IPS-NIHi11 (cell line): ENCODE data around the gene GAREM2.

Experiments used
- DNase-seq: peaks from one replicate; pipeline ENCODE4 v3.0.0; 2012; ENCODE audit warnings: mixed read lengths, low spot score

The GAREM2 gene

DNA sequence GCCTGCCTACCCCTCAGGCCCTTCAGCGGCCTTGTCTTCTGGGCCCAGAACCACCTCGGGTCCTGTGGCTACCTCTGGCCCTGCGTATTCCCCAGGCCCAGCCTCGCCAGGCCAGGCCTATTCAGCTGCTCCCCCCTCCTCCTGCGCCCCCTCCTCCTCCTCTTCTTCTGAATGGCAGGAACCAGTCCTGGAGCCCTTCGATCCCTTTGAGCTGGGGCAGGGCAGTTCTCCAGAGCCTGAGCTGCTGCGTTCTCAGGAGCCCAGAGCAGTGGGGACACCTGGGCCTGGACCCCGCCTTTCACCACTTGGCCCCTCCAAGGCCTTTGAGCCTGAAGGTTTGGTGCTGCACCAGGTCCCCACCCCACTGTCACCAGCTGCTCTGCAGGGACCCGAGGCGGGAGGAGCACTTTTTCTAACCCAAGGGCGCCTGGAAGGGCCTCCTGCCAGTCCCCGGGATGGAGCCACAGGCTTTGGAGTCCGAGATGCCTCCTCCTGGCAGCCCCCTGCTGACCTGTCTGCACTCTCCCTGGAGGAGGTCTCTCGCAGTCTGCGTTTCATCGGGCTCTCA, 14.7 kb downstream of the GAREM2 start:
- DNase-seq: no peak

DNA sequence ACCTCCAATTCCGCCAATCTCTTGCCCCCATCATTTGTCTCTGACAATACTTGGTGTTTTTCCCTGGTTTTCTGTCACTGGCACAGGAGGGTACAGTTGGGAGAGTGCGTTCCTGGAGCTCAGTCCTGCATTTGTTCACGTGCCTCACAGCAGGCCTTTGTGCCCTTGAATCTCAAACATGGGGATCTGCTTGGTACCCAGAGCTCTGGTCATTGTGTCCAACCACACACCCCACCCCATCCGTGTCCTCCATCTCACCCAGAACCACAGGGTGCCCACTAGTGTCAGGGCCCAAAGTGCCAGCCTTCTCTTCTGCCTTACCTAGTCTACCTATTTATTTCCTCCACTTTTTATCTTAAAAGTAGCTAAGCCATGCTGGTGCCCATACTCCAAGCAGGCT, 16.2 kb downstream of the GAREM2 start:
- DNase-seq: no peak

- no peak for DNase-seq
Observed at GRCh38 chr2:26189751-26190150, 16.9 kb downstream of the GAREM2 start.

DNA sequence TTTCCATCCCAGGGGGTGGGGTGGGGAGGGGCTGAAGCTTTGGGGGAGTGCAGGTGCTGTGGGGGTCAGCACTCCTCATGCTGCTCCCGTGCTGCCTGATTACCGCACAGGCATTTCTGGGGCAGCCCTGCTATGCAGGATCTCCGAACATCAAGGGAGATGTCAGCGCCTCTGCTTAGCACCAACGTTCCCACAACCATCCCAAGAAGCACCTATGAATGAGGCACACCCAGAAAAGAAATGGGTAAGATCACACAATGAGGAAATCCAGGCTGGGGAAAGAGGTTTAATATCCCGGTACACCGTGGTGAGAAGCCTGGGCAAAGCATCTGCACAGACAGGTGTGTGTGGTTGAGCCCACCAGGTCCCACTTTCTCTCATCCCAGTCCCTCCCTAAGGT, 17.5 kb downstream of the GAREM2 start:
- no peak for DNase-seq

DNA sequence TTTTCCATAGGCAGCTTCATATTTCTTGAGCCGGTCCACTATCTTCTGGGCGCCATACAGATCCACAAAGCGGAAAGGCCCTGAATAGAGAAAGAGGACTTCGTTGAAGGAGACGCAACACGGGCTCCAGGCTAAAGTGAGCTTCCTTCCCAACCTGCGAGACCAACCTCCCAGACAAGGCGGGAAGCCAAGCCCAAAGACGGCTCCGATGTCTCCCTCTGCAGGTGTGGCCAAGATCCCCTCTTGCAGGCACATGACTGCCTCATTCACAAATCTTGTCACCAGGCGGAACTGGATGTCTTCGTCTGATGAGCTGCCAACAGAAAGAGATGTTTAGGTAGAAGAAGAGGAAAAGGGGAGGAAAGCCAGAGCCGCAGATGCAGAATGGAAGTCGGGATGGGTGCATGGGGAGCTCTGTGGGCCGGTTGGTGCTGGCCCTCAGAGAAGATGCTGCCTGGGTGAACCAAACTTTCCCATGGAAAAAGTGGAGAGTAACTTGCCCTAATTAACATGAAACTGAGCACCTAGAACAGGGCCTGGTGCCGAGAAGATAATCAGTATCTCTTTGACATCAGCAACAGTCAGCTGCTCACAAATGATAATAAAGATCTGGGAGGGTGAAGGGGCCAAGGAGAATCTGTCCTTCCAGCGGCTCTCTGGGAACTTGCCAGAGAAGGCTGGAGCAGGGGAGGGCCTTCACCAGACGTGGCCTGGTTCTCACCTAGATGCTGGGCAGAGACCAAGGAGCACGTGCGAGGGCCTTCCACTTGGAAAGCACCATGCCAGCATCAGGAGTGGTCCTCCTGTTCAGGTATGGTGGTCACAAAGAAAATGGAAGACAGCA, 18.6 kb downstream of the GAREM2 start:
- no peak for DNase-seq

DNA sequence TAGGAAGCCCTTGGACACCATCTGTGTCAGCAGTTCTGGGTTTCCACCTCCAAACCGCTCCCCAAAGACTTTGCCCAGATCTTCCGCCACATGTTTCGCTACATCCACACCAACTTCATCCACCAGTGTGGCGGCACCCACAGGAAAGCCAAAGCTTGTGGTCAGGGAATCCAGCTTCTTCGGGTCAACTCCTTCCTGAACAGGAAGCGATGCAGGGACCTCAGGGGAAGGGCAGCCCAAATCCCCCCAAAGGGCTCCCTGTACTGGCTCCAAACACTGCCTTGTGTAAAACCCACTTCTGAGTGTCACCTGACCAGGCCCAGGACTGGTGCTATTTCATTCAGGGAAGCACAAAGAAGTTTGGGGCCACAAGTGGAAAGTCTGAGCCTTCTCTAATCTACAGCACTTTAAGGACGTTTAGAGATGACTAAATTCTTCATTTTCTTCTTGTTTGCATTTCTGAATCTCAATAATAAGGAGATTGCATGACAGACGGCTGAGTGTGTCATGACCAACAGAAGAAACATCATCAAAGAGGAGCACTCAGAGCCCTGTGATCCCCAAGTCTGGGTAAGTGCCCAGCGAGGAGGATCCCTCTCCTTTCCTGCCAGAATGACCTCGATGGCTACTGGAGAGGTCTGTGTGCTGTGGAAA, 20.8 kb downstream of the GAREM2 start:
- DNase-seq: no peak

GRCh38 chr2:26195040-26195984, 22.4 kb downstream of the GAREM2 start:
- no peak for DNase-seq

DNA sequence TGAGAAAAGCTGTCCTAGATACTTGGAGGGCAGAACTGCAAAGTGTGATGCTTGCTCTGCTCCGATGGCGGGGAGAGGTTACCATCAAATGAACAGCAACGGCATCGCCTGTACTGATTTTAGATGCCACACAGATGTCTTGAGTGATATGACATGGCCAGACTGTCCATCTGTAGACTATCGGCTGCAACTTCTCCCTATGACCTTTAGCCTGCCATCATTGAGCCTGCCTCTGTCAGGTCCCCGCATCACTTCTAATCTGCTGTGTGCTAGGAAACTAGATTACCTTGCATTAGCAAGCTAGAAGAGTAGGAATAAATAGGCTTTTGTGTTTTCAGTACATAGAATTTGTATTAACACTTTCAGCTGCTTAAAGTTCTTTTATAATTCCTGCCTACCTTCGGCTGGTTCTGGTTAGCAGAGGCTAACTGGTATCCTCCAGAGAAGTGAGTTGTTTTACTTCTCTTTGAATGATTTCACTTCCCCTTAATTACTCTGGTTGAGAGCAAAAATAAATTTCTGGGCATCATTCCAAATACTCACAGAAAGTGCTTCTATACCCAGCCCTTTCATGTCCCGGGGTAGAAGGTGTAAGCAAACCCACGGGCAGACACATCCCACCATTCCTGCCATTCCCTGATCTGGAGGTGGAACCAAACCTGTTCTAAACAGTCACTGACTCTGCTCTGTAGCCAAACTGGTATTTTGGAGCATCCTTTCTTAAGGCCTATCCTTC, 24.0 kb downstream of the GAREM2 start:
- no peak for DNase-seq

GRCh38 chr2:26197516-26197915, 24.6 kb downstream of the GAREM2 start:
- no peak for DNase-seq

- DNase-seq: no peak
Observed at GRCh38 chr2:26202981-26203490, 30.1 kb downstream of the GAREM2 start.

DNA sequence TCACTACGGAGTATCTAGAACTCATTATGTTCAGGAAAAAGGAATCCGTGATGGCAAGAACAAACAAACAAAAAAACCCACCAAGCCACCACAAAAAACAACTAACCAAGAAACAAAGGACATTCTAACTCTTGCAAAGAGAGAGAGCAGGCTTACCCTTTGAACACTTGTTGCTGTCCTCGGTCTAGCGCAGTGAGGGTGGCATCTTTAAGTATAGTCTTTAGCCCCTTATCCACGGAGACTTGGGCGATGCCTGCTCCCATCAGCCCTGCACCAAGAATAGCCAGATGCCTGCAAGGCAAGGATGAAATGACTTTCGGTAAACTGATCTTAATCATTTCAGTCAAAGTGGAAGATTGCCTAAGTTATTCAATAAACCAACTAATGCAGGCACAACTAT, 31.0 kb downstream of the GAREM2 start:
- DNase-seq: no peak

DNA sequence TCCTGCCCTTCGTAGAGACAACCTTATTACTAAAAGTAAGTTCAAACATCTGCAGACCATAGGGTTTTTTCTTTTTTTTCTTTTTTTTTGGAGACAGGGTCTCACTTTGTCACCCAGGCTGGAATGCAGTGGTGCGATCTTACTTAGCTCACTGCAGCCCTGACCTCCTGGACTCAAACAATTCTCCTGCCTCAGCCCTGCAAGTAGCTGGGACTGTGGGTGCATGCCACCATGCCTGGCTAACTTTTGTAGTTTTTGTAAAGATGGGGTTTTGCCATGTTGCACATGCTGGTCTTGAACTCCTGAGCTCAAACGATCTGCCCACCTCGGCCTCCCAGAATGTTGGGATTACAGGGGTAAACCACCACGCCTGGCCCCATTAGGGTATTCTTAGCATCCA, 39.1 kb downstream of the GAREM2 start:
- DNase-seq: no peak

GRCh38 chr2:26214759-26215158, 41.9 kb downstream of the GAREM2 start:
- DNase-seq: no peak

GRCh38 chr2:26215833-26216232, 42.9 kb downstream of the GAREM2 start:
- DNase-seq: no peak

- no peak for DNase-seq
Observed at GRCh38 chr2:26216587-26216986, 43.7 kb downstream of the GAREM2 start.

DNA sequence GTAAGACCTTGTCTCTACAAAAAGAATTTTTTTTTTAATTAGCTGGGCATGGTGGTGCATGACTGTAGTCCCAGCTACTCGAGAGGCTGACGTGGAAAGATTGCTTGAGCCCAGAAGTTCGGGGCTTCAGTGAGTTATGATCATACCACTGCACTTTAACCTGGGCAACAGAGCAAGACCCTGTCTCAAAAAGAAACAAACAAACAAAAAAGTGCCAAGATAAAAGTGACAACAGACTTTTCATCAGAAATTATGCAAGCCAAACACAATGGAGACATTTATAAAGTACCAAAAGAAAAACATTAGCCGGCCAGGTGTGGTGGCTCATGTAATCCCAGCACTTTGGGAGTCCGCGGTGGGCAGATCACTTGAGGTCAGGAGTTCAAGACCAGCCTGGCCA, 44.8 kb downstream of the GAREM2 start:
- DNase-seq: no peak

DNA sequence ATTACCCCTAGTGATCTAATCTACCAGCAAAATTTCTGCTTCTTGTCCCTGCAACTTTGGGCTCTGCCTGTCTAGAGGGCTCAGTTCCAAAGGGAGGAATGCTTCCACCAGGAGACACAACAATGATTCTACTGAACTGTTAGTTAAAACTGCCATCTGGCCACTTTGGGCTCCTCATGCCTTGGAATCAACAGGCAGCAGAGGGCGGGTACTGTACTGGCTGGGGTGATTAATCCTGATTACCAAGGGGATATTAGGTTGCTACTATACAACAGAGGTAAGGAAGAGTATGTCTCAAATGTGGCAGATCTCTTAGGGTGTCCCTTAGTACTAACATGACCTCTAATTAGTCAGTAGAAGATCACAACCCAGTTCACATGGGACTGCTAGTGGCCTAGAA, 50.1 kb downstream of the GAREM2 start:
- no peak for DNase-seq

GRCh38 chr2:26224095-26224494, 51.2 kb downstream of the GAREM2 start:
- DNase-seq: no peak

- DNase-seq: no peak
Observed at GRCh38 chr2:26229595-26229994, 56.7 kb downstream of the GAREM2 start.

DNA sequence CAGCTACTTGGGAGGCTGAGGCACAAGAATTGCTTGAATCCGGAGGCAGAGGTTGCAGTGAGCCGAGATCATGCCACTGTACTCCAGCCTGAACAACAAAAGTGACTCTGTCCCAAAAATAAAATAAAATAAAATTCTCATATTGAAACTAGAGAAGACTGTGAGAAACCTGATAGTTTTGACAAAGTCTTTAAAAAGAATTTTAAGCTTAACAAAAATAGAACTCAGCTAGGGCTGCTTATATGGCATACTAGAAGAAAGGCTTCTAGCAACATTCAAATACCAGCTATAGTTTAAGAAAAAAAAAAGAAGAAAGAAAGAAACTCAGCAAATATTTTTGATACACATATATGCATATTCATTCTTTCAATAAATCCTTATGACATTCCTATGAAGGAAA, 57.9 kb downstream of the GAREM2 start:
- DNase-seq: no peak

DNA sequence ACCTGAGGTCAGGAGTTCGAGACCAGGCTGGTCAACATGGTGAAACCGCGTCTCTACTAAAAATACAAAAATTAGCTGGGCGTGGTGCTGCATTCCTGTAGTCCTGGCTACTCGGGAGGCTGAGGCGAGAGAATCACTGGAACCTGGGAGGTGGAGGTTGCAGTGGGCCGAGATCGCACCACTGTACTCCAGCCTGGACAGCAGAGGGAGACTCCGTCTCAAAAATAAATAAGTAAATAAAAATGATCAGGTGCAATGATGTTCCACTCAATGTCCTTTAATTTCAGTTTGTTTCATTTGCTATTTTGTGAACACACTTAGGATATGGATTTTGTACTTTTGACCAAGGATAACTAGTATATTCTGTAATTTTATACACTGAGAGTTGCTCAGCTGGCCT, 62.2 kb downstream of the GAREM2 start:
- DNase-seq: no peak
